Prostate gland (tissue), 2 donors: Measurements from ENCODE around the gene HSD17B1.
A peak's percentile ranks its signal among the peaks of the same experiment; 100 is the strongest.

Experiments
- CTCF ChIP-seq, 4 experiments: fragments of 200-600 bp in 2 of 4; fragments of 450-650 bp in 2 of 4; sonication (generic) in 2 of 4; IDR thresholded peaks; 1 replicate in 3 of 4; 2 replicates in 1 of 4; pipeline ENCODE4 v1.5.1; 2016 to 2019; ENCODE audit warnings: antibody characterized with exemption in 4 of 4, mild to moderate bottlenecking in 2 of 4, moderate library complexity in 2 of 4
- POLR2A ChIP-seq: fragments of 450-650 bp; IDR thresholded peaks from one replicate; pipeline ENCODE4 v1.6.1; 2016; ENCODE audit warnings: antibody characterized with exemption, mild to moderate bottlenecking
- POLR2AphosphoS5 ChIP-seq: sonication (generic); formaldehyde crosslinking; IDR thresholded peaks from one replicate; pipeline ENCODE4 v1.6.1; 2017; ENCODE audit warnings: antibody characterized with exemption

GRCh38 chr17:42548070-42548837 is 4.5 kb upstream of the HSD17B1 start:
- TF ChIP-seq CTCF (IDR thresholded peaks at IDR 0.05) (peak in 3 of 4 experiments; percentile 53 to 78 (median 72)), POLR2AphosphoS5 (peak; percentile 77), POLR2A (peak; percentile 17)
